ENCODE measurements around the gene PCMTD2. TPM values are rescaled to one million over a fixed set of nuclear protein-coding genes. Genes with fewer than 3 reads are reported as not detected.

Gene PCMTD2
- total and polyA plus RNA-seq, 2 of the 8 experiments (the other 6 are each of a cell fraction or from before 2014, with no cell fraction given): 21.4 to 55.1 TPM

- no peak for TF ChIP-seq CHD1 (IDR thresholded peaks at IDR 0.05; ENCODE audit: low read depth, low read length)
- no peak for TF ChIP-seq ATF2 (IDR thresholded peaks at IDR 0.05; ENCODE audit: low read length)
- TF ChIP-seq GTF2F1 (IDR thresholded peaks at IDR 0.05; ENCODE audit: borderline replicate concordance, low read depth, low read length): no peak
- no peak for TF ChIP-seq MAFK (IDR thresholded peaks at IDR 0.05; ENCODE audit: low read depth, low read length)
- no peak for TF ChIP-seq GABPA (IDR thresholded peaks at IDR 0.05; ENCODE audit: borderline replicate concordance, insufficient read depth, low read length)
- peak; percentile 96 for TF ChIP-seq KDM4A (IDR thresholded peaks at IDR 0.05; ENCODE audit: low read depth, low read length, severe bottlenecking)
- TF ChIP-seq CEBPB (IDR thresholded peaks at IDR 0.05; ENCODE audit: low read depth, low read length): no peak
- TF ChIP-seq NANOG (IDR thresholded peaks at IDR 0.05; ENCODE audit: insufficient read depth, low read depth, low read length, poor library complexity, severe bottlenecking): no peak
- TF ChIP-seq KDM1A (IDR thresholded peaks at IDR 0.05; ENCODE audit: borderline replicate concordance, low read length): no peak
- TF ChIP-seq EZH2 (IDR thresholded peaks at IDR 0.05; ENCODE audit: low read depth, low read length, severe bottlenecking): no peak
These were observed at the start of gene PCMTD2 (continued) for GRCh38 chr20:64255361-64256281.
